Stimulated activated CD8-positive, alpha-beta memory T cell treated with anti-CD3 and anti-CD28 coated beads, Interleukin-12 subunit alpha, Interleukin-12 subunit beta, amount 100 ng/mL, for 24 hours (primary cell): Measurements from ENCODE around the gene POLR2H.

ENCODE experiments used
- DNase-seq: peaks from one replicate; pipeline ENCODE4 v3.0.0-alpha.2; 2020; ENCODE audit errors: extremely low read depth

Gene POLR2H

GRCh38 chr3:184371570-184372018, 10.1 kb downstream of the POLR2H start:
- DNase-seq: no peak

GRCh38 chr3:184372296-184372821, 10.8 kb downstream of the POLR2H start:
- no peak for DNase-seq

- DNase-seq: no peak
Observed at GRCh38 chr3:184372911-184373310, 11.4 kb downstream of the POLR2H start.

GRCh38 chr3:184373422-184373821, 11.9 kb downstream of the POLR2H start:
- no peak for DNase-seq

- DNase-seq: no peak
Observed at GRCh38 chr3:184375747-184376461, 14.4 kb downstream of the POLR2H start.

- no peak for DNase-seq
Observed at GRCh38 chr3:184377374-184377773, 15.9 kb downstream of the POLR2H start.

- DNase-seq: no peak
Observed at GRCh38 chr3:184377882-184378445, 16.5 kb downstream of the POLR2H start, which contains the start of gene THPO. Gene THPO, minus strand, starts transcription at chr3:184378207. Its CDS starts 1,948 bp downstream, at chr3:184376259.

- no peak for DNase-seq
Observed at GRCh38 chr3:184378651-184379357, 17.3 kb downstream of the POLR2H start.

- DNase-seq: no peak
Observed at GRCh38 chr3:184379358-184380184, 18.1 kb downstream of the POLR2H start, which contains the start of gene CHRD. Gene CHRD, plus strand, starts transcription at chr3:184380054. Its CDS starts 265 bp downstream, at chr3:184380319.

- no peak for DNase-seq
Observed at GRCh38 chr3:184380185-184380626, 18.7 kb downstream of the POLR2H start.

- DNase-seq: no peak
Observed at GRCh38 chr3:184380627-184381260, 19.2 kb downstream of the POLR2H start.

GRCh38 chr3:184381261-184382224, 20.0 kb downstream of the POLR2H start:
- no peak for DNase-seq

GRCh38 chr3:184382326-184383032, 21.0 kb downstream of the POLR2H start:
- DNase-seq: no peak

GRCh38 chr3:184383033-184383740, 21.7 kb downstream of the POLR2H start:
- no peak for DNase-seq

- no peak for DNase-seq
Observed at GRCh38 chr3:184384342-184384741, 22.8 kb downstream of the POLR2H start.

- no peak for DNase-seq
Observed at GRCh38 chr3:184384856-184385422, 23.4 kb downstream of the POLR2H start.

GRCh38 chr3:184386047-184386806, 24.7 kb downstream of the POLR2H start:
- DNase-seq: no peak
